Spleen (tissue), 11 donors: ENCODE results near the gene CFAP57. TPM values are rescaled to one million over a fixed set of nuclear protein-coding genes. Genes with fewer than 3 reads are reported as not detected.

Experiments
- DNase-seq: peaks from one replicate; pipeline ENCODE4 v3.0.0-alpha.2; 2020
- H3K27ac ChIP-seq, 8 donors: fragments of 200-600 bp; sonication (generic) in 7 of 8; 1 replicate in 4 of 8; 2 replicates in 4 of 8; pipeline versions ENCODE4 v1.5.0 to v1.8.0; 2016 to 2021; ENCODE audit warnings: inconsistent platforms in 4 of 8, mild to moderate bottlenecking in 4 of 8, moderate library complexity in 1 of 8
- H3K27me3 ChIP-seq, 7 donors: fragments of 200-600 bp; sonication (generic) in 6 of 7; replicated peaks in 1 of 7; 1 replicate in 4 of 7; 2 replicates in 3 of 7; pipeline versions ENCODE4 v1.5.0 to v1.8.0; 2016 to 2021; ENCODE audit warnings: inconsistent platforms in 3 of 7, mild to moderate bottlenecking in 1 of 7
- H3K36me3 ChIP-seq, 6 donors: fragments of 200-600 bp; sonication (generic) in 5 of 6; 1 replicate in 4 of 6; 2 replicates in 2 of 6; pipeline versions ENCODE4 v1.5.0 to v1.8.0; 2016 to 2021; ENCODE audit warnings: inconsistent platforms in 2 of 6
- H3K4me1 ChIP-seq, 6 donors: fragments of 200-600 bp; sonication (generic) in 5 of 6; 1 replicate in 3 of 6; 2 replicates in 3 of 6; pipeline versions ENCODE4 v1.5.0 to v1.8.0; 2016 to 2021; ENCODE audit warnings: inconsistent platforms in 3 of 6
- H3K4me3 ChIP-seq, 8 donors: fragments of 200-600 bp; sonication (generic) in 7 of 8; 1 replicate in 4 of 8; 2 replicates in 4 of 8; pipeline versions ENCODE4 v1.5.0 to v1.8.0; 2016 to 2021; ENCODE audit warnings: inconsistent platforms in 4 of 8, mild to moderate bottlenecking in 4 of 8, moderate library complexity in 2 of 8
- H3K9me3 ChIP-seq, 8 donors: fragments of 200-600 bp; sonication (generic) in 7 of 8; 1 replicate in 4 of 8; 2 replicates in 4 of 8; pipeline versions ENCODE4 v1.5.0 to v1.8.0; 2016 to 2021; ENCODE audit warnings: inconsistent platforms in 4 of 8
- CTCF ChIP-seq, 11 experiments: fragments of 200-600 bp in 7 of 11; fragments of 450-650 bp in 4 of 11; sonication (generic) in 4 of 11; IDR thresholded peaks in 8 of 11; conservative IDR thresholded peaks in 3 of 11; 1 replicate in 7 of 11; 2 replicates in 4 of 11; pipeline versions ENCODE4 v1.4.0 to v1.8.0; 2016 to 2021; ENCODE audit warnings: antibody characterized with exemption in 11 of 11, inconsistent platforms in 4 of 11, mild to moderate bottlenecking in 1 of 11
- POLR2A ChIP-seq, 3 donors: fragments of 450-650 bp; IDR thresholded peaks; one replicate each; pipeline ENCODE4 v1.5.1; 2017; ENCODE audit warnings: antibody characterized with exemption in 3 of 3, mild to moderate bottlenecking in 1 of 3
- POLR2AphosphoS5 ChIP-seq, 3 donors: sonication (generic); formaldehyde crosslinking; IDR thresholded peaks; one replicate each; pipeline ENCODE4 v1.5.1; 2017; ENCODE audit warnings: antibody characterized with exemption in 3 of 3
- WGBS, 5 donors: extraction: QIAGEN DNeasy Blood & Tissue Kit in 3 of 5; methylation state at CpG; one replicate each; pipeline versions ENCODE4 v1.1.5 to v1.1.7; 2013 to 2018; 5-methylcytosine and 5-hydroxymethylcytosine counted together
- intact Hi-C: fragments of 100-400 bp; cut with DNase I; formaldehyde crosslinking; loops from one replicate; pipeline ENCODE4 v1.15.0; 2023; ENCODE audit warnings: low total_unique reads
- polyA plus RNA-seq, 3 donors: library from polyadenylated mRNA; stranded (reverse); fragments of 200-250 nt; gene quantifications; one replicate each; pipeline ENCODE4 v1.2.1, GENCODE V29; 2013
- total RNA-seq, 7 donors: library from RNA; depleted of rRNA in 3 of 7; stranded (reverse); fragments of >200 nt in 3 of 7; fragmentation: NEBNext Ultra II Directional in 4 of 7; extraction: Animal tissue kit (Norgen Biotek cat#: 25700) in 4 of 7; gene quantifications; one replicate each; pipeline versions ENCODE4 v1.1.0 to v1.2.1, GENCODE V29; 2016 to 2021
- donor health status: healthy with polysubstance abuse.
- donor health status: DM: no; HTN: no; CAD: no; lungs with moderate emphysema.
- donor health status: DM: no; HTN: no; CAD: no.
- donor health status: Bipolar disorder and iron deficiency.
- donor health status: healthy.
- donor health status: DM: no; HTN: no; CAD: no.
- donor health status: DM: yes; HTN: yes; CAD: no.

CFAP57 gene
- total and polyA plus RNA-seq, 10 donors = 0.03 to 0.07 (median 0.05) TPM; not detected in 7

- H3K27ac ChIP-seq = no peak overlapping the region
- H3K27me3 ChIP-seq = peaks cover 0 to 3% (median 0%) of the 10 kb centered on the region in 7 donors
- H3K9me3 ChIP-seq = no peaks in the 10 kb centered on the region
- no peaks in the 10 kb centered on the region for H3K36me3 ChIP-seq
- intact Hi-C loops = no loop called here
- DNase-seq = no peak
- peaks cover 12 to 29% (median 23%) of the 10 kb centered on the region in 6 donors for H3K4me1 ChIP-seq
- TF ChIP-seq POLR2A (IDR thresholded peaks at IDR 0.05) = no peak
- H3K4me3 ChIP-seq = no peak overlapping the region
- WGBS, 5 donors = 82 to 90% (median 88%) methylated on average over 1 of the region's 1 CpG
Observed at GRCh38 chr1:43237121-43237520, 65.0 kb downstream of the CFAP57 start.

GRCh38 chr1:43238085-43238484 lies 66.0 kb downstream of the CFAP57 start:
- 15 to 26% (median 18%) methylated on average over 5 of the region's 5 CpGs for WGBS, 5 donors
- Histone ChIP-seq H3K27me3 (peaks cover 0 to 7% (median 0%) of the 10 kb centered on the region in 7 donors), H3K4me3 (no peak overlapping the region), H3K9me3 (no peaks in the 10 kb centered on the region), H3K27ac (no peak overlapping the region), H3K4me1 (peaks cover 12 to 29% (median 23%) of the 10 kb centered on the region in 6 donors), H3K36me3 (no peaks in the 10 kb centered on the region)
- TF ChIP-seq CTCF (IDR thresholded peaks at IDR 0.05 in 8 of 11, conservative IDR thresholded peaks at IDR 0.05 in 3 of 11) (peak; percentile 13 to 77 (median 62)), POLR2AphosphoS5 (IDR thresholded peaks at IDR 0.05) (peak in 1 of 3 donors; percentile 36), POLR2A (IDR thresholded peaks at IDR 0.05) (no peak)
- DNase-seq = no peak
- intact Hi-C loops = no loop called here

- 68 to 75% (median 69%) methylated on average over 3 of the region's 3 CpGs for WGBS, 5 donors
- DNase-seq = no peak
- H3K27me3 ChIP-seq = peaks cover 0 to 7% (median 0%) of the 10 kb centered on the region in 7 donors
- no peak overlapping the region for H3K4me3 ChIP-seq
- TF ChIP-seq CTCF (IDR thresholded peaks at IDR 0.05 in 8 of 11, conservative IDR thresholded peaks at IDR 0.05 in 3 of 11) (no peak), POLR2A (IDR thresholded peaks at IDR 0.05) (no peak), POLR2AphosphoS5 (IDR thresholded peaks at IDR 0.05) (peak in 1 of 3 donors; percentile 55)
- no peaks in the 10 kb centered on the region for H3K9me3 ChIP-seq
- H3K27ac ChIP-seq = peak overlapping the region in 6 of 8 donors; percentile 35 to 61 (median 58)
- H3K36me3 ChIP-seq = no peaks in the 10 kb centered on the region
- H3K4me1 ChIP-seq = peaks cover 12 to 29% (median 23%) of the 10 kb centered on the region in 6 donors
- intact Hi-C loops = no loop called here
Observed at GRCh38 chr1:43238991-43239469, 66.9 kb downstream of the CFAP57 start.

GRCh38 chr1:43239484-43239883 lies 67.4 kb downstream of the CFAP57 start:
- peaks cover 0 to 7% (median 0%) of the 10 kb centered on the region in 7 donors for H3K27me3 ChIP-seq
- peaks cover 12 to 29% (median 23%) of the 10 kb centered on the region in 6 donors for H3K4me1 ChIP-seq
- no peaks in the 10 kb centered on the region for H3K9me3 ChIP-seq
- peak overlapping the region in 6 of 8 donors; percentile 35 to 61 (median 58) for H3K27ac ChIP-seq
- DNase-seq = no peak
- TF ChIP-seq POLR2AphosphoS5 (IDR thresholded peaks at IDR 0.05) (no peak), CTCF (IDR thresholded peaks at IDR 0.05 in 8 of 11, conservative IDR thresholded peaks at IDR 0.05 in 3 of 11) (no peak), POLR2A (IDR thresholded peaks at IDR 0.05) (no peak)
- intact Hi-C loops = no loop called here
- no peaks in the 10 kb centered on the region for H3K36me3 ChIP-seq
- WGBS, 5 donors = 30 to 50% (median 39%) methylated on average over 3 of the region's 3 CpGs
- H3K4me3 ChIP-seq = no peak overlapping the region
